GOT3 (cell line): ENCODE results near the gene COPZ2.
"Not testable (repeated sequence)": the region's sequence is repeated elsewhere in the genome, so short reads cannot be mapped to it uniquely, and the experiment has no call there.

ENCODE experiments used
- DNase-seq: peaks from one replicate; lab custom pipeline; 2025; ENCODE audit warnings: mixed read lengths; lab: John Stamatoyannopoulos, UW

COPZ2 gene

GRCh38 chr17:48004983-48005382, 32.6 kb downstream of the COPZ2 start:
- DNase-seq = no peak

- DNase-seq = no peak
Measured at GRCh38 chr17:48003417-48004151, 34.0 kb downstream of the COPZ2 start.

- DNase-seq = no peak
Measured at GRCh38 chr17:48002916-48003416, 34.6 kb downstream of the COPZ2 start.

GRCh38 chr17:48002266-48002915, 35.2 kb downstream of the COPZ2 start:
- no peak for DNase-seq

GRCh38 chr17:48001657-48002056, 35.9 kb downstream of the COPZ2 start:
- DNase-seq = not testable (repeated sequence)

GRCh38 chr17:48001197-48001596, 36.4 kb downstream of the COPZ2 start:
- DNase-seq = no peak

GRCh38 chr17:47999582-47999981, 38.0 kb downstream of the COPZ2 start:
- DNase-seq = no peak

GRCh38 chr17:47998044-47998443, 39.6 kb downstream of the COPZ2 start:
- DNase-seq = no peak

- no peak for DNase-seq
Measured at GRCh38 chr17:47997586-47997985, 40.0 kb downstream of the COPZ2 start.

- DNase-seq = no peak
Measured at GRCh38 chr17:47996201-47996600, 41.4 kb downstream of the COPZ2 start.

- DNase-seq = no peak
Measured at GRCh38 chr17:47995241-47995935, 42.2 kb downstream of the COPZ2 start.

GRCh38 chr17:47994724-47995123, 42.9 kb downstream of the COPZ2 start:
- DNase-seq = no peak

- DNase-seq = no peak
Measured at GRCh38 chr17:47993964-47994363, 43.6 kb downstream of the COPZ2 start.

GRCh38 chr17:47993031-47993564, 44.5 kb downstream of the COPZ2 start:
- no peak for DNase-seq

- DNase-seq = no peak
Measured at GRCh38 chr17:47992216-47992615, 45.4 kb downstream of the COPZ2 start.

GRCh38 chr17:47990962-47991731, 46.5 kb downstream of the COPZ2 start:
- no peak for DNase-seq

GRCh38 chr17:47989700-47990099, 47.9 kb downstream of the COPZ2 start:
- DNase-seq = no peak

- DNase-seq = no peak
Measured at GRCh38 chr17:47989159-47989558, 48.4 kb downstream of the COPZ2 start.

GRCh38 chr17:47988445-47988844, 49.2 kb downstream of the COPZ2 start:
- DNase-seq = not testable (repeated sequence)

- DNase-seq = no peak
Measured at GRCh38 chr17:47987240-47987835, 50.3 kb downstream of the COPZ2 start.

- no peak for DNase-seq
Measured at GRCh38 chr17:47986520-47986919, 51.1 kb downstream of the COPZ2 start.
